Kidney (tissue), 14 donors: Measurements from ENCODE around the gene BTBD9. TPM values are rescaled to one million over a fixed set of nuclear protein-coding genes. Genes with fewer than 3 reads are reported as not detected.

Experiments used
- DNase-seq, 5 donors: peaks; one replicate each; pipeline ENCODE4 v3.0.0-alpha.2; 2013 to 2020
- FAIRE-seq: peaks from 2 replicates; lab custom pipeline; 2012; peaks lifted over from hg19 to GRCh38; lab: Jason Lieb, UNC
- H3K27ac ChIP-seq, 2 donors: one replicate each; pipeline ENCODE4 v1.7.0; 2013; ENCODE audit warnings: low read depth in 2 of 2, low read length in 2 of 2, inconsistent platforms in 1 of 2
- H3K27me3 ChIP-seq: one replicate; pipeline ENCODE4 v1.7.1; 2013; ENCODE audit warnings: low read length, inconsistent platforms; ENCODE audit not compliant: control insufficient read depth, insufficient read depth
- H3K36me3 ChIP-seq, 3 donors: one replicate each; pipeline versions ENCODE4 v1.7.0 to v1.7.1; 2013; ENCODE audit warnings: low read length in 3 of 3, control low read depth in 1 of 3, inconsistent platforms in 1 of 3; ENCODE audit not compliant: insufficient read depth in 3 of 3, control insufficient read depth in 2 of 3
- H3K4me1 ChIP-seq, 3 donors: one replicate each; pipeline versions ENCODE4 v1.7.0 to v1.7.1; 2013; ENCODE audit warnings: low read length in 3 of 3, inconsistent platforms in 1 of 3, low read depth in 1 of 3; ENCODE audit not compliant: control insufficient read depth in 2 of 3, insufficient read depth in 2 of 3
- H3K4me3 ChIP-seq, 3 donors: one replicate each; pipeline versions ENCODE4 v1.7.0 to v1.8.1; 2013; ENCODE audit warnings: low read length in 3 of 3, control low read depth in 1 of 3, inconsistent platforms in 1 of 3
- H3K9ac ChIP-seq, 3 donors: one replicate each; pipeline versions ENCODE4 v1.7.0 to v1.7.1; 2013; ENCODE audit warnings: low read length in 3 of 3, control low read depth in 1 of 3, inconsistent platforms in 1 of 3
- H3K9me3 ChIP-seq, 3 donors: one replicate each; pipeline versions ENCODE4 v1.7.0 to v1.7.1; 2013; ENCODE audit warnings: low read length in 3 of 3, control low read depth in 1 of 3, inconsistent platforms in 1 of 3; ENCODE audit not compliant: control insufficient read depth in 2 of 3, insufficient read depth in 1 of 3
- intact Hi-C: fragments of 100-400 bp; cut with DNase I; formaldehyde crosslinking; loops from one replicate; pipeline ENCODE4 v1.11.1; 2022
- polyA plus RNA-seq: library from polyadenylated mRNA; stranded (reverse); fragments of 350-450 nt; fragmentation: Illumina TruSeq; extraction: RNeasy Lipid Tissue Mini Kit (QIAGEN cat#74804); gene quantifications from one replicate; pipeline ENCODE4 v1.2.3, GENCODE V29; 2014; ENCODE audit warnings: low read depth, low replicate concordance; ENCODE audit not compliant: insufficient read depth
- total RNA-seq: library from RNA; stranded (reverse); fragmentation: NEBNext Ultra II Directional; extraction: Animal tissue kit (Norgen Biotek cat#: 25700); gene quantifications from one replicate; pipeline ENCODE4 v1.2.1, GENCODE V29; 2021
- TF ChIP-seq, protein P1 (sequence below): IDR thresholded peaks from 3 replicates; pipeline ENCODE4 v1.5.1; 2012; ENCODE audit warnings: mild to moderate bottlenecking, moderate library complexity, borderline replicate concordance; ENCODE audit not compliant: insufficient read depth; ENCODE audit errors: extremely low read depth
- donor health status: control.
- donor health status: control.
- donor health status: control.
- donor health status: control.
- donor health status: control.
- donor health status: DM: yes; HTN: yes; CAD: no.
- donor health status: Normal renal cell carcinoma (clear cell type).

The BTBD9 gene
- total and polyA plus RNA-seq, 2 donors from 2014 or later = 4.2 to 29.9 TPM

DNA sequence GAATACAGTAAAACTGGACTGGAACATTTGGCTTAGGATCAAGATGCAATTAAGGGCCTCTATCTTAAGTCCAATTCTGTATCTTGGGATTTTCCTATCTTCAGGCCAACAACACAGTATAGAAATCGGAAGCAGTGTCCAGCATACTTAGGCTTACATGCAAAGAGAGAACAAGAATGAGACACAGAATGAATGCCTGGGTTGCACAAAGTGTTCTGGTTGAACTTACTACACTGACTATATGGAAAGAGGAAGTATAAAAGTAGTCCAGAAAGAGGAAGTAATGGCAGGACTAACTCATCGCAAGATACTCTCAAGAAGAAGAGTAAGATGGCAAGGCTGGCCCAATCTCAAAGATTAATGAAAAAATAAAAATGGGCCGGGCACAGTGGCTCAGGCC, 87.6 kb downstream of the BTBD9 start:
- TF ChIP-seq, protein P1, sequence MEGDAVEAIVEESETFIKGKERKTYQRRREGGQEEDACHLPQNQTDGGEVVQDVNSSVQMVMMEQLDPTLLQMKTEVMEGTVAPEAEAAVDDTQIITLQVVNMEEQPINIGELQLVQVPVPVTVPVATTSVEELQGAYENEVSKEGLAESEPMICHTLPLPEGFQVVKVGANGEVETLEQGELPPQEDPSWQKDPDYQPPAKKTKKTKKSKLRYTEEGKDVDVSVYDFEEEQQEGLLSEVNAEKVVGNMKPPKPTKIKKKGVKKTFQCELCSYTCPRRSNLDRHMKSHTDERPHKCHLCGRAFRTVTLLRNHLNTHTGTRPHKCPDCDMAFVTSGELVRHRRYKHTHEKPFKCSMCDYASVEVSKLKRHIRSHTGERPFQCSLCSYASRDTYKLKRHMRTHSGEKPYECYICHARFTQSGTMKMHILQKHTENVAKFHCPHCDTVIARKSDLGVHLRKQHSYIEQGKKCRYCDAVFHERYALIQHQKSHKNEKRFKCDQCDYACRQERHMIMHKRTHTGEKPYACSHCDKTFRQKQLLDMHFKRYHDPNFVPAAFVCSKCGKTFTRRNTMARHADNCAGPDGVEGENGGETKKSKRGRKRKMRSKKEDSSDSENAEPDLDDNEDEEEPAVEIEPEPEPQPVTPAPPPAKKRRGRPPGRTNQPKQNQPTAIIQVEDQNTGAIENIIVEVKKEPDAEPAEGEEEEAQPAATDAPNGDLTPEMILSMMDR = no peak
- no peak for FAIRE-seq

DNA sequence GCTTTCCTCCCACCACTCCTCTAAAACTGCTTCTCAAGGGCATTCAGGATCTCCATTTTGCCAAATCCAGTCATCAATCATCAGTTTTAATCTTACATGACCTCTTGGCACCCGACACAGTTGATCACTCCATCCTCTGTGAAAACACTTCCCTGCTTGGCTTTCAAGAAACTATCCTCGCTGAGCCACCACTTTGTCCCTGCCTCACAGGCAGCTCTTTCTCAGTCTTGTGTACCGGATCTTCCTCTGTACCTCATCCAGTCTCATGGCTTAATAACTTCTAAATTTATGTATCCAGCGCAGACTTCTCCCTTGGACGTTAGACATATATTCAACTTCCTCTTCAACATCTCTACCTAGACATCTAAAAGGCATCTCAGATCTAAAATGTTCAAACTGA, 89.9 kb downstream of the BTBD9 start:
- Histone ChIP-seq H3K27ac (no peak overlapping the region), H3K4me1 (no peaks in the 10 kb centered on the region), H3K9ac (no peak overlapping the region), H3K9me3 (no peaks in the 10 kb centered on the region), H3K27me3 (no peaks in the 10 kb centered on the region), H3K4me3 (no peak overlapping the region), H3K36me3 (no peaks in the 10 kb centered on the region)
- no peak for FAIRE-seq
- TF ChIP-seq, protein P1 = no peak
- intact Hi-C loops = no loop called here
- DNase-seq = no peak

More for the DNA sequence above, 87.6 kb downstream of the BTBD9 start:
- Histone ChIP-seq H3K27ac (no peak overlapping the region), H3K27me3 (no peaks in the 10 kb centered on the region), H3K4me1 (no peaks in the 10 kb centered on the region), H3K9ac (no peak overlapping the region), H3K4me3 (no peak overlapping the region), H3K9me3 (no peaks in the 10 kb centered on the region), H3K36me3 (no peaks in the 10 kb centered on the region)
- DNase-seq = no peak
- intact Hi-C loops = no loop called here

DNA sequence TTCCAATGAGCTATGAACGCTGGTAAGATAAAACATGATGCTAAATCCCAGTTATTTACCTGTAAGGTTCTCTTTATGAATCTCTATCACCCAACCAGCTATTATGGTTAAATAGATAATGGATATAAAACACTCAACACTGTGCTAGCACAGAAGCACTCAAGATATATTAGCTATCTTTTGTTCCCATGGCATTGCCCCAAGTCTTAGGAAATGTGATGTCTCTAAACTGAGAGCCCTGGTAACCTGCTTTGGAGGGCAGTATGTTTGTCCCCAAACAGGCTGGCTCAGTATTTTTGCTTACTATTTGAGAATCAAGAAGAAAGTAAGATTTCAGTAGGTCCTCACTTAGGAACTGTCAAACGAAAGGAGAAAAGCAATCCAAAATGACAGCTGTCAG, 90.5 kb downstream of the BTBD9 start:
- H3K9me3 ChIP-seq = no peaks in the 10 kb centered on the region
- H3K27ac ChIP-seq = no peak overlapping the region
- DNase-seq = no peak
- no peaks in the 10 kb centered on the region for H3K27me3 ChIP-seq
- intact Hi-C loops = no loop called here
- H3K36me3 ChIP-seq = no peaks in the 10 kb centered on the region
- no peak overlapping the region for H3K4me3 ChIP-seq
- no peak for FAIRE-seq
- no peaks in the 10 kb centered on the region for H3K4me1 ChIP-seq
- H3K9ac ChIP-seq = no peak overlapping the region
- TF ChIP-seq, protein P1 = no peak

DNA sequence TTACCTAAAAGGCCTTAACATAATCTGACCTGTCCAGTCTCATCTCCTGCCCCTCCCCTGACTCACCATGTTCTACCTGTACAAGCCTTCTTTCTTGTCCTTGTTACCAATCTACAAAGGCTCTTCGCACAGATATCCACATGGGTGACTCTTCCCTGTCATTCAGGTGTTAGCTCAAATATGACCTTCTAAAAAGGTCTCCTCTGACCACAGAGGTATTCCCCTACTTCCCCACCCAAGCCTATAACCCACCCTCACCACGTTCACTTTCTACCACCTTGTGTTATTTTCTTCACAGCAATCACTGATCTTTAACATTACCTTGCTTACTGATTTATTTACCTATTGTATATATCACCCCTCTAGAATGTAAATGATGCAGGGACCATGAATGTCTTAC, 96.7 kb downstream of the BTBD9 start:
- intact Hi-C loops = no loop called here
- DNase-seq = no peak
- Histone ChIP-seq H3K27me3 (no peaks in the 10 kb centered on the region), H3K4me3 (no peak overlapping the region), H3K27ac (no peak overlapping the region), H3K9me3 (no peaks in the 10 kb centered on the region), H3K9ac (no peak overlapping the region), H3K36me3 (no peaks in the 10 kb centered on the region), H3K4me1 (no peaks in the 10 kb centered on the region)
- TF ChIP-seq, protein P1 = no peak
- FAIRE-seq = no peak
